ENCODE results near the gene BFSP2.
A peak's percentile ranks its signal among the peaks of the same experiment; 100 is the strongest.

Gene BFSP2

DNA sequence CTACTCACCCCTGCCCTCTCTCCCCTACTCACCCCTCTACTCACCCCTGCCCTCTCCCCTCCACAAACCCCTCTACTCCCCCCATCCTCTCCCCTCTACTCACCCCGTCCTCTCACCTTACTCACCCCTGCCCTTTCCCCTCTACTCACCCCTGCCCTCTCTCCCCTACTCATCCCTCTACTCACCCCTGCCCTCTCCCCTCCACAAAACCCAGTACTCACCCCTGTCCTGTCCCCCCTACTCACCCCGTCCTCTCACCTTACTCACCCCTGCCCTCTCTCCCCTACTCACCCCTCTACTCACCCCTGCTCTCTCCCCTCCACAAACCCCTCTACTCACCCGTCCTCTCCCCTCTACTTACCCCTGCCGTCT lies 14.2 kb downstream of the BFSP2 start:
- DNase-seq (ENCODE audit: low read depth in 4 of 4, low spot score in 1 of 4), result no peak

DNA sequence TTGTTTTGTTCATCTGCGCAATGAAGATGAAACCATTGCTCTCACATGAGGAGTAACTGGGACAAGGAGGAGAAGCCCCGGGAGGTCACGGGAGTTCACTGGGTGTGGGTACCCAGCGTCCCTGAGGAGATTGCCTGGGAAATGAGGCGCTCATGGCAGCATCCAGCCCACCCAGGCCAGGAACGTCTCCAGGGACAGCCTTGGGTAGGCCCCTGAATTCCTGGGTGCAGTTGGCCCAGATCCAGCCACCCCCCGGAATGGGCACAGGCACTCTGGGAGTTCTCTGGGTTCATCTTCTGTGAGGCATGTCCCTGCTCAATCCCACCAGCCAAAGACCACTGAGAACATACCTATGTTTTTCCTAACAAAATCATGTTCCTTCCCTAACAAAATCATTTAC lies 18.5 kb downstream of the BFSP2 start:
- no peak for DNase-seq (ENCODE audit: low read depth in 4 of 4, low spot score in 1 of 4)

DNA sequence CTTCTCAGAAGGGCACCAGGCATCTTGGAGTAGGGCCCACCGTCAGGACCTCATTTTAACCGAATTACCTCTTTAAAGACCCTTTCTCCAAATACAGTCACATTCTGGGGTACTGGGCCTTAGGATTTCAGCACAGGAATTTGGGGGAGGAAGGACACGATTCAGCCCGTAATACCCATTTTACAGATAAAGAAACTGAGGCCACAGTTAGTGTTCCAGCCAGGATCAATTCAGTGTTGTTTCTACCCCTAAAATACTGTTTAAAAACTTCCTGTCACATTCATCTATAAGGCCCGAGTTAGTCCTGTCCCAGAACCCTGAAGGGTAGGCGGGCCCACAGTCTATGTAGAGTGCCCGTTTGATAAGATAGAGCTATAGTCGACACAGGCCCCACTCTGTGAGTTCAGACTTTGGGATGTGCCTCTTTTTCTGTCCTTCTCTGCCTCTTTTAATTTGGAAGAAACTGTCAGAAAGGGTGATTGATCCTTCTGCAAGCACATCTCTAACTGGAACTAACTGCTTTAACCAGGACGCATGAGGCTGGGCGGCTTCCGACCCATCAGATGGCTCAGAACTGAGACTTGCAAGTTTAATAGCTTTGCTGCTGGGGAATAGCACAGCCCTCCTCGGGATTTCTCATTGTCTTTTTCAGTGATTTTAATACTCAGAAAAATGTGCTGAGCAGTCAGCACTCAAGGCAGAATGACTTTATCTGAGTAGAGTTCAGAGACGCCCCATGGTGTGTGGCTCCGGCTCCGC lies 19.5 kb downstream of the BFSP2 start:
- no peak for DNase-seq (ENCODE audit: low read depth in 4 of 4, low spot score in 1 of 4)

DNA sequence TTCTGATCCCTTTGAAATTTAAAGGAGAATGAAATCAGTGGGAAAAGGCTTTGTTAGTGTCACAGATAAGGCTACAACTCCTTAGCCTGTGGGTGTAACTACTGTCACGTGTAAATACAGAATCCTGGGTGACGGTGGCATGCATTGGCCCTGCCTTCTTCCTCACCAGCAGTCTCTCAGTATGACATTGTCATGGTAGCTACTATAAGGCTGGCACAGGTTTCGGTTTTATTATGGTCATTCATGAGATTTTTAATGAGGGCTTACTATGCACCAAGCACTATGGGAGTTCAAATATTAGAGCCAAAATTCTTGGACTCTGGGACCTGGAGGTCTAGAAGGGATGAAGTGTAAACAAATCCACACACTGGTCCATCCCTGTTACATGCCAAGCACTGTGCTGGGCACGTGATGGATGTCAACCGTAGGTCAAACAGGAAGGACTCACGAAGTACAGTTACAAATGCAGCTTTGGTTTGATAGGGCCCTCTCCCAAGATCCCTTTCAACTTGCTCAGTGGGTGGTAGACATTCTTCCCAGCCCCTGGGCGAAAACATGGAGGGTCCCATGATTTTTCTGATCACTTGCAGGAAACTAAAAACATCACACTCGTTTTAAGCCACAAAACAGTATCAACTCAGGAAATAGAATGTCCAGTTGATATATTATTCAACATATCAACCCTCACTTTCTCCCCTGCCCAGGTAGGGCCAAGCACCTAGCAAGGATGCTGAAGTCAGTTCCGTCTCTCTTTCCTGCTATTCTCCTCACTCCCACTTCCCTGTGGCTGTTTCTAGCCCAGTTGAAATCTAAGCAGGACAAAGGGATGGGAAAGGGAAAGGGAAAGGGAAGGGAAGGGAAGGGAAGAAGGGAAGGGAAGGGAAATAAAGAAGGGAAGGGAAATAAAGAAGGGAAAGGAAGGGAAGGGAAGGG lies 25.3 kb downstream of the BFSP2 start:
- DNase-seq (ENCODE audit: low read depth in 4 of 4, low spot score in 1 of 4), result no peak

DNA sequence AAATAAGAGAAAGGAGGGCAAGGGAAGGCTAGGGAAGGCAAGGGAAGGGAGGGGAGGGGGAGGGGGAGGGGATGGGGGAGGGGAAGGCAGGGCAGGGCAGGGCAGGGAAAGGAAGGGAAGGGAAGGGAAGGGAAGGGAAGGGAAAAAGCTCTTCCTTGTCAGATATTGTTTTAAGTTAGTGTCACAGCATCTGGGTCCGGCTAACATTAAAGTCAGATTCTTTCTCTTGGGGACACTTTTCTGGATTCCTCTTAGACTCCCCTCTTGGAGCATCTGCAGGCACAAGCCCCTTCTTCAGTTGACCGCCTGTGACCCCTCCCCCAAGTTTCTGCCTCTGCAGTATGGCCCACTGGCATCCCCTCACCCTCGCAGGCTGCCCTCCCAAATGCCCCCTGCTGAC lies 26.0 kb downstream of the BFSP2 start:
- no peak for DNase-seq (ENCODE audit: low read depth in 4 of 4, low spot score in 1 of 4)

- no peak for DNase-seq (ENCODE audit: low read depth in 4 of 4, low spot score in 1 of 4)
These were observed 26.9 kb downstream of the BFSP2 start for GRCh38 chr3:133426721-133427120.

- no peak for DNase-seq (ENCODE audit: low read depth in 4 of 4, low spot score in 1 of 4)
These were observed 28.7 kb downstream of the BFSP2 start for GRCh38 chr3:133428552-133428951.

- DNase-seq (ENCODE audit: low read depth in 4 of 4, low spot score in 1 of 4), result no peak
These were observed 29.2 kb downstream of the BFSP2 start for GRCh38 chr3:133429063-133429462.

GRCh38 chr3:133439563-133439962 lies 39.7 kb downstream of the BFSP2 start:
- no peak for DNase-seq (ENCODE audit: low read depth in 4 of 4, low spot score in 1 of 4)

GRCh38 chr3:133440652-133441051 lies 40.8 kb downstream of the BFSP2 start:
- no peak for DNase-seq (ENCODE audit: low read depth in 4 of 4, low spot score in 1 of 4)

GRCh38 chr3:133441867-133442270 lies 42.0 kb downstream of the BFSP2 start:
- DNase-seq (ENCODE audit: low read depth in 4 of 4, low spot score in 1 of 4), result no peak

GRCh38 chr3:133442518-133442917 lies 42.7 kb downstream of the BFSP2 start:
- DNase-seq (ENCODE audit: low read depth in 4 of 4, low spot score in 1 of 4), result no peak

GRCh38 chr3:133443649-133444422 lies 44.0 kb downstream of the BFSP2 start:
- no peak for DNase-seq (ENCODE audit: low read depth in 4 of 4, low spot score in 1 of 4)

DNA sequence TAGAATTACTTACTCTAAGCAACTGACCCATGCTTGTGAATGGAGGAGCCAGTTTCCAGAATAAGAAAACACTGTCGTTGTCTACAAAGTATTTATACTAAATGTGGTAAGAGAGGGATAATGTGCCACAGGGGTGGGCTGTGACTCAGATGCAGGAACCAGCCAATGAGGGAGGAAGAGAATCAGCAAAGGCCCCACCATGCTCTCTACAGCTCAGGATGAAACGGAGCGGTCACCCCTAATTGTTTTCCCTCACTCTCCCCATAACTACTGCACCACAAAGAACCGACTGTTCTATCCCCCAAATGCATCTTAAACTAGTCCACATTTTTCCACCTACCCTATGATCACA lies 44.5 kb downstream of the BFSP2 start:
- no peak for DNase-seq (ENCODE audit: low read depth in 4 of 4, low spot score in 1 of 4)

- no peak for DNase-seq (ENCODE audit: low read depth in 4 of 4, low spot score in 1 of 4)
These were observed 45.3 kb downstream of the BFSP2 start for GRCh38 chr3:133445108-133445507.

- DNase-seq (ENCODE audit: low read depth in 4 of 4, low spot score in 1 of 4), result no peak
These were observed 48.1 kb downstream of the BFSP2 start for GRCh38 chr3:133447750-133448477.

DNA sequence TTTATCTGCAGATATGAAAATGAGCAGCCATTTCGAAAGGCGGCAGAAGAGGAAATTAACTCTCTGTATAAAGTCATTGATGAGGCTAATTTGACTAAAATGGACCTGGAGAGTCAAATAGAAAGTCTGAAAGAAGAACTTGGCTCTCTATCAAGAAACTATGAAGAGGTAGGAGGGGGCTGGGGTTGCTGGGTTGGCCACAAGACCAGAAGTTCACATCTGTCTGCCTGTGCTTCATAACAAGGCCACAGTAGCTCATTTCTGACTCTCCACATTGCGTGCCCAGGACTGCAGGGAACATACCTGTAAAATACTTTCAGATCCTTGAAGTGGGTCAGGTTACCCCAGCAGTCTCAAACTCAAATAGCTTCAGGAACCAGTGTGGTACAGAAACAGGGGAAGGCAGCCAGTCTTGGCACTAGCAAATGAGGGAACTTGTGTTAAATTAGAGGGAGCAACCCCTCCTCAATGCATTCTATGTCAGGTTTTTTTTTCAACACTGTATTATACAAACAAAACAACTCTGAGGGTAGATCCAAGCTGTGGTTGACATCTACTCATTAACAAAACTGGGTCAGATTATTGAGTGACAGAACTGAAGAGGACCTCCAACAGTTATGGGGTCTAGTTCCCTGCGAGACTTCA lies 48.7 kb downstream of the BFSP2 start:
- DNase-seq (ENCODE audit: low read depth in 4 of 4, low spot score in 1 of 4), result peak in 3 of 4 experiments; percentile 2 to 41 (median 16)

DNA sequence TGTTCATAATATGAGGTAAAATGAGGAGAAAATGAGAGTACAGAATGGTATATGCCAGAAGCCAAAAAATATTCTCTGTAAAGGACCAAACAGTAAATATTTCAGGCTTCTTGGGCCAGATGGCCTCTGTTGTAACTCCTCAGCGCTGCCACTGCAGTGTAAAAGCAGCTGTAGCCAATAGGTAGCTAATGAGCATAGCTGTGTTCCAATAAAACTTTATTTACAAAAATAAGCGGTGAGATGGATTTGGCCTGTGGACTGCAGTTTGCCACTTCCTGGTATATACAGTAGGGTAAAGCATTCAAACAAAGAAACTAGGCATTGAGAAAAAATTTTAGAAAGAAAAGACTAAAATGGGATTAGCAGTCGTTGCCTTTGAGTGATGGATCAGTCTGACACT lies 51.5 kb downstream of the BFSP2 start:
- no peak for DNase-seq (ENCODE audit: low read depth in 4 of 4, low spot score in 1 of 4)

DNA sequence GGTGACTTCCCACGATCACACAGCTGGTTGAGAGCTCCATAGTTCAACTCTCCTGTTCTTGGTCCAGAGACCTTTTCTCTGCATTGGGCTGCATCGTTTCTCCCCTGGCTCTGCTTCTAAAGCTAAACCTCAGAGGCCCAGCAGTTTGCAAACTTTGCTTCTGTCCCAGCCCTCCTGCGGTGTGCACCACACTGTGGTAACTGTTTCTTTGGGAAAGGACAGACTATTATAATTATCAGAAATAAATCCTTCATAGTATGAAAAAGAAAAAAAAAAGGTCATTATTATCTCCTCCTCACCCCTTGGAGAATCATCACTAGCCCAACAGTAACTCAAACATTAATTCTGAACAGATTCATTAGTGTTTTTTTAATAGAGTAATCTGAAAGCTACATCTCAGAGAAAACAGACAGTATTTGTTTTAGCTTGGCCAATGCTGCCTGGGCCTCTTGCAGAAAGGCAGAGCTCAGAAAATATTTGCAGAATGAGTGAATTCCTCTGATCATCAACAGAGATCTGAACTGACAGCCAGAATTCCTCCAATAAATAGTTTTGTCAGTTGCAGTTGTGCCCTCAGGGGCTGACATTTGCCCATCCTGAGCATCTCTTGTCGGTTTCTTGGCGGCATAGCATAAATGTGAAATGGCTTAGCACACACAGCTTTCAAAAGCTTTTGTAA lies 52.9 kb downstream of the BFSP2 start:
- no peak for DNase-seq (ENCODE audit: low read depth in 4 of 4, low spot score in 1 of 4)

- DNase-seq (ENCODE audit: low read depth in 4 of 4, low spot score in 1 of 4), result no peak
These were observed 53.5 kb downstream of the BFSP2 start for GRCh38 chr3:133453383-133453782.
